Measurements from ENCODE around the gene PIK3R5. TPM values are rescaled to one million over a fixed set of nuclear protein-coding genes. Genes with fewer than 3 reads are reported as not detected.

PIK3R5 gene
- total RNA-seq, 1 experiment from 2014 or later, result 2.5 TPM

GRCh38 chr17:8951206-8951605, 14.3 kb downstream of the PIK3R5 start:
- TF ChIP-seq EGR1 (IDR thresholded peaks at IDR 0.05; ENCODE audit: low read depth), result no peak
- no peak for TF ChIP-seq CBX3 (IDR thresholded peaks at IDR 0.05; ENCODE audit: low read depth)
- TF ChIP-seq FOSL1 (IDR thresholded peaks at IDR 0.05; ENCODE audit: low read depth), result no peak
- no peak for TF ChIP-seq ZNF274 (IDR thresholded peaks at IDR 0.05; ENCODE audit: low read depth, low read length)
- TF ChIP-seq ATF3 (IDR thresholded peaks at IDR 0.05), result no peak
- TF ChIP-seq TCF7L2 (IDR thresholded peaks at IDR 0.05; ENCODE audit: borderline replicate concordance, extremely low read depth, insufficient read depth, insufficient read length), result no peak
- TF ChIP-seq ZBTB33 (IDR thresholded peaks at IDR 0.05; ENCODE audit: extremely low read depth, insufficient replicate concordance, low read length), result no peak
- no peak for TF ChIP-seq SIN3A (IDR thresholded peaks at IDR 0.05; ENCODE audit: low read depth)
- no peak for TF ChIP-seq JUND (IDR thresholded peaks at IDR 0.05)
- TF ChIP-seq SRF (IDR thresholded peaks at IDR 0.05; ENCODE audit: low read depth), result no peak
- TF ChIP-seq EZH2 (IDR thresholded peaks at IDR 0.05), result no peak
- no peak for TF ChIP-seq RAD21 (IDR thresholded peaks at IDR 0.05; ENCODE audit: low read depth)
- no peak for TF ChIP-seq MAX (IDR thresholded peaks at IDR 0.05)
- H3K9me2 ChIP-seq (ENCODE audit: insufficient read depth), result no peaks in the 10 kb centered on the region
- H3K27me3 ChIP-seq (ENCODE audit: insufficient read depth, low read length), result peaks cover 13% of the 10 kb centered on the region; the same call in 1 of the 2 replicates
- BruUV-seq (replicated peaks), result no TSS peak
- ChIA-PET CTCF (no interaction called here), POLR2A (no interaction called here), RAD21 (ENCODE audit: low non-redundant PET in 1 of 2, low total read pairs in 2 of 2, uncharacterized antibody in 2 of 2, unreplicated experiment in 2 of 2) (no interaction called here)
- no peaks in the 10 kb centered on the region for H3K36me3 ChIP-seq (ENCODE audit: control insufficient read depth in 1 of 2, insufficient read depth in 2 of 2, low read length in 2 of 2)
- H3K9ac ChIP-seq (ENCODE audit: low read length), result no peak overlapping the region
- ATAC-seq, result no peak
- H4K20me1 ChIP-seq (ENCODE audit: insufficient read depth), result no peaks in the 10 kb centered on the region
- H3K4me1 ChIP-seq (ENCODE audit: control insufficient read depth in 1 of 2, insufficient read depth in 2 of 2, low read length in 2 of 2), result peaks cover 0 to 7% of the 10 kb centered on the region in 2 experiments; a peak in 1 of 4 replicates
- no peak overlapping the region for H3K27ac ChIP-seq (ENCODE audit: low read depth, low read length)
- no peak overlapping the region for H3K4me3 ChIP-seq (replicated peaks in 1 of 2; ENCODE audit: low read depth in 1 of 2, low read length in 2 of 2)
- H2AFZ ChIP-seq (ENCODE audit: low read depth, low read length, poor library complexity, severe bottlenecking), result no peak overlapping the region
- no peaks in the 10 kb centered on the region for H3K79me2 ChIP-seq (ENCODE audit: insufficient read depth, low read length)
- intact Hi-C loops (cut with micrococcal nuclease), result no loop called here
- H3K4me2 ChIP-seq (ENCODE audit: low read length), result no peak overlapping the region
- DNase-seq (ENCODE audit: low read depth, low spot score), result no peak
- H3K9me3 ChIP-seq (ENCODE audit: control insufficient read depth in 1 of 2, insufficient read depth in 1 of 2, low read depth in 1 of 2, low read length in 2 of 2), result no peaks in the 10 kb centered on the region

Data from HCT116 (cell line).